GM12891 (cell line): ENCODE data around the gene FOXF1.

Experiments
- PAX5 ChIP-seq: IDR thresholded peaks from 2 replicates; pipeline ENCODE4 v1.6.1; 2011; ENCODE audit warnings: low read length, moderate library complexity, mild to moderate bottlenecking; ENCODE audit not compliant: insufficient read depth, severe bottlenecking
- POLR2A ChIP-seq: IDR thresholded peaks from 2 replicates; pipeline ENCODE4 v1.6.1; 2011; ENCODE audit warnings: low read depth, low read length, control low read depth
- POLR2AphosphoS5 ChIP-seq: IDR thresholded peaks from 2 replicates; pipeline ENCODE4 v1.6.1; 2011; ENCODE audit warnings: low read depth, low read length, control low read depth
- POU2F2 ChIP-seq: IDR thresholded peaks from 2 replicates; pipeline ENCODE4 v1.6.1; 2011; ENCODE audit warnings: low read depth, mild to moderate bottlenecking, control low read depth, low read length, moderate library complexity
- SPI1 ChIP-seq: IDR thresholded peaks from 2 replicates; pipeline ENCODE4 v1.6.1; 2011; ENCODE audit warnings: low read depth, low read length, control low read depth
- TAF1 ChIP-seq: IDR thresholded peaks from 2 replicates; pipeline ENCODE4 v1.6.1; 2011; ENCODE audit warnings: low read depth, low read length, control low read depth

GRCh38 chr16:86492961-86493629, 17.2 kb upstream of the FOXF1 start:
- TF ChIP-seq POLR2A (no peak), SPI1 (no peak), POLR2AphosphoS5 (no peak), TAF1 (no peak), PAX5 (no peak), POU2F2 (no peak)
